ENCODE data around the gene HAVCR2.
A peak's percentile ranks its signal among the peaks of the same experiment; 100 is the strongest.

Gene HAVCR2

DNA sequence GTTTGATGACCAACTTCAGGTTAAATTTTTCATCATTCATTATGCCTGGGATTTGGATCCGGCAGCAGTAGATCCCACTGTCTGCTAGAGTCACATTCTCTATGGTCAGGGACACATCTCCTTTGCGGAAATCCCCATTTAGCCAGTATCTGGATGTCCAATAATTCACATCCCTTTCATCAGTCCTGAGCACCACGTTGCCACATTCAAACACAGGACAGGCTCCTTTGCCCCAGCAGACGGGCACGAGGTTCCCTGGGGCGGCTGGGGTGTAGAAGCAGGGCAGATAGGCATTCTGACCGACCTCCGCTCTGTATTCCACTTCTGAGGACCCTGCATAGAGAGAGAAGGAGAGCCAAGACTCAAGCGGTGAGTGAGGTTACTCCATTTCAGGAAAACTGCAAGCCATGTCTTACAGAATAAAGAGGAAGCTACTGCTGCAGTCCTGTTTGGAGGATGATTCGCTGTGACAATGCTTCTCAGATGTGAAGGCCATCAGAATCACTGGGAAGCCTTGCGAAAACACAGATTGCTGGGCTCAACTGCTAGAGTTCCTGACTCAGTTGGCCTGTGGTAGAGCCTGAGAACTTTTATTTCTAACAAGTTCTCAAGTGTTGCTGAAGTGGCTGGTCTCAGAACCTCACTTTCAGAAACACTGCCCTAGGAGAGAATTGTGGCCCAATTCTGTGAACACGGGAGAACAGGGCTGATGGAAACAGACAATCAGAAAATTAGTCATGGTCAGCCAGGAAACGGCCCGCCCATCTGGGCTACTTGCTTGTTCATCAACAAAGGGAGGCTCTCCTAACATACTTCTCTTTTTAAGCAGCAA is 2.0 kb downstream of the HAVCR2 start:
- TF ChIP-seq, protein P1, sequence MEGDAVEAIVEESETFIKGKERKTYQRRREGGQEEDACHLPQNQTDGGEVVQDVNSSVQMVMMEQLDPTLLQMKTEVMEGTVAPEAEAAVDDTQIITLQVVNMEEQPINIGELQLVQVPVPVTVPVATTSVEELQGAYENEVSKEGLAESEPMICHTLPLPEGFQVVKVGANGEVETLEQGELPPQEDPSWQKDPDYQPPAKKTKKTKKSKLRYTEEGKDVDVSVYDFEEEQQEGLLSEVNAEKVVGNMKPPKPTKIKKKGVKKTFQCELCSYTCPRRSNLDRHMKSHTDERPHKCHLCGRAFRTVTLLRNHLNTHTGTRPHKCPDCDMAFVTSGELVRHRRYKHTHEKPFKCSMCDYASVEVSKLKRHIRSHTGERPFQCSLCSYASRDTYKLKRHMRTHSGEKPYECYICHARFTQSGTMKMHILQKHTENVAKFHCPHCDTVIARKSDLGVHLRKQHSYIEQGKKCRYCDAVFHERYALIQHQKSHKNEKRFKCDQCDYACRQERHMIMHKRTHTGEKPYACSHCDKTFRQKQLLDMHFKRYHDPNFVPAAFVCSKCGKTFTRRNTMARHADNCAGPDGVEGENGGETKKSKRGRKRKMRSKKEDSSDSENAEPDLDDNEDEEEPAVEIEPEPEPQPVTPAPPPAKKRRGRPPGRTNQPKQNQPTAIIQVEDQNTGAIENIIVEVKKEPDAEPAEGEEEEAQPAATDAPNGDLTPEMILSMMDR (IDR thresholded peaks at IDR 0.05; ENCODE audit: low read depth, low read length, missing control alignments) = no peak
- no peak overlapping the region for H3K4me3 ChIP-seq (replicated peaks; ENCODE audit: low read depth, low read length)
- no peak for DNase-seq (ENCODE audit: extremely low read depth, low read depth)

- peak; percentile 25 for DNase-seq (ENCODE audit: extremely low read depth, low read depth)
- no peak overlapping the region for H3K4me3 ChIP-seq (replicated peaks; ENCODE audit: low read depth, low read length)
- TF ChIP-seq, protein P1 (IDR thresholded peaks at IDR 0.05; ENCODE audit: low read depth, low read length, missing control alignments) = no peak
Measured at GRCh38 chr5:157100140-157100679, 8.6 kb downstream of the HAVCR2 start.

- DNase-seq (ENCODE audit: extremely low read depth, low read depth) = no peak
- TF ChIP-seq, protein P1 (IDR thresholded peaks at IDR 0.05; ENCODE audit: low read depth, low read length, missing control alignments) = no peak
Measured at GRCh38 chr5:157088342-157088990, 20.4 kb downstream of the HAVCR2 start.

DNA sequence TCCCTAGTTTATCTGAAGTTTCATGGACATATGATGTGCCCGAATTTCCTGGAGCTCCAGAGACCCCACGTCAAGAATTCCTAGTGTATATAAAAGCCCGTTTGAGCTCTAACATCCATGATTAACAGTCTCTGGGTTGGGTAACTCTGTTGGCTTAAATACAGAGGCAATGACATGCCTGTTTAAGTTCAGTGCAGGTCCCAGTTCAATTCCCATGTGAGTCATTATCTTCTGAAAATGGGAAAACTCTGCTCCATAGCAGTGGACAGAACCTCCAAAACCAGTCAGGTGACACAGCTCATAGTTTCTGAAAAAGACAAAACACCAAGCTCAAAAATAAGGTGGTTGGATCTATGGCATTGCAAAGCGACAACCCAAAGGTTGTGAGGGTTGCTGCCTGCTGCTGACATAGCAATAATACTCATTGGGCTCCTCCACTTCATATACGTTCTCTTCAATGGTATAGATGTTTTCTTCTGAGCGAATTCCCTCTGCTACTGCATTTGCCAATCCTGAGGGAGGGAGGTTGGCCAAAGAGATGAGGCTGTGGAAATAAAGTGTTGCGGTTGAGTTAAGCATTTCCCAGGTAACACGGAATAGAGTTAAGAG is 22.0 kb downstream of the HAVCR2 start:
- no peak for DNase-seq (ENCODE audit: extremely low read depth, low read depth)
- no peak overlapping the region for H3K4me3 ChIP-seq (replicated peaks; ENCODE audit: low read depth, low read length)
- TF ChIP-seq, protein P1 (IDR thresholded peaks at IDR 0.05; ENCODE audit: low read depth, low read length, missing control alignments) = no peak

More at GRCh38 chr5:157088342-157088990, 20.4 kb downstream of the HAVCR2 start:
- no peak overlapping the region for H3K4me3 ChIP-seq (replicated peaks; ENCODE audit: low read depth, low read length)

DNA sequence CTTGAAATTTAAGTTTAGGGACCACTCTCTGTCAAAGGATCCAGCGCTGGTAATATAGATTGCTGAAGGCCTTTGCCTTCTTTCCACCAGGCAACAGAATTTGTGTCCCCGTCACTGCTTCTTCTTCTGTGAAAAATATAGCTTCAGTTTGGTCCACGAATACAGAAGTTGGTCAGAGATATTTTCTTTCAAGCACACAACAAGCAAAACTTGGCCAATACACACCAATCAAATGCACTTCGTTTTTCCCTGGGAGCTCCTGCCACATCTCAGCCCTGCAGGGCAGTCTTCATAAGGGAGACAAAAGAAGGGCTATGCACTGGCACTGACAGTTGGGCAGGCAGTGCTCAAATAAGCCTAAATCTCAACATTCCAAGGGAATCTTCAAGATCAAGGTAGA is 22.9 kb downstream of the HAVCR2 start:
- DNase-seq (ENCODE audit: extremely low read depth, low read depth) = no peak
- TF ChIP-seq, protein P1 (IDR thresholded peaks at IDR 0.05; ENCODE audit: low read depth, low read length, missing control alignments) = no peak
- H3K4me3 ChIP-seq (replicated peaks; ENCODE audit: low read depth, low read length) = no peak overlapping the region

GRCh38 chr5:157080286-157080685 is 28.6 kb downstream of the HAVCR2 start:
- DNase-seq (ENCODE audit: extremely low read depth, low read depth) = no peak
- TF ChIP-seq, protein P1 (IDR thresholded peaks at IDR 0.05; ENCODE audit: low read depth, low read length, missing control alignments) = no peak

More at GRCh38 chr5:157080286-157080685, 28.6 kb downstream of the HAVCR2 start:
- no peak overlapping the region for H3K4me3 ChIP-seq (replicated peaks; ENCODE audit: low read depth, low read length)
